GM18505 (cell line): ENCODE results near the gene RBM12.

Source experiments
- ATAC-seq: cut with Tn5 transposase; IDR thresholded peaks from one replicate; pipeline ENCODE4 v1.9.1; 2021; ENCODE audit not compliant: unreplicated experiment
- POLR2A ChIP-seq: IDR thresholded peaks from 4 replicates; pipeline ENCODE4 v1.6.1; 2011; ENCODE audit warnings: borderline replicate concordance; ENCODE audit not compliant: insufficient read depth, insufficient read length; ENCODE audit errors: extremely low read depth

Gene RBM12

DNA sequence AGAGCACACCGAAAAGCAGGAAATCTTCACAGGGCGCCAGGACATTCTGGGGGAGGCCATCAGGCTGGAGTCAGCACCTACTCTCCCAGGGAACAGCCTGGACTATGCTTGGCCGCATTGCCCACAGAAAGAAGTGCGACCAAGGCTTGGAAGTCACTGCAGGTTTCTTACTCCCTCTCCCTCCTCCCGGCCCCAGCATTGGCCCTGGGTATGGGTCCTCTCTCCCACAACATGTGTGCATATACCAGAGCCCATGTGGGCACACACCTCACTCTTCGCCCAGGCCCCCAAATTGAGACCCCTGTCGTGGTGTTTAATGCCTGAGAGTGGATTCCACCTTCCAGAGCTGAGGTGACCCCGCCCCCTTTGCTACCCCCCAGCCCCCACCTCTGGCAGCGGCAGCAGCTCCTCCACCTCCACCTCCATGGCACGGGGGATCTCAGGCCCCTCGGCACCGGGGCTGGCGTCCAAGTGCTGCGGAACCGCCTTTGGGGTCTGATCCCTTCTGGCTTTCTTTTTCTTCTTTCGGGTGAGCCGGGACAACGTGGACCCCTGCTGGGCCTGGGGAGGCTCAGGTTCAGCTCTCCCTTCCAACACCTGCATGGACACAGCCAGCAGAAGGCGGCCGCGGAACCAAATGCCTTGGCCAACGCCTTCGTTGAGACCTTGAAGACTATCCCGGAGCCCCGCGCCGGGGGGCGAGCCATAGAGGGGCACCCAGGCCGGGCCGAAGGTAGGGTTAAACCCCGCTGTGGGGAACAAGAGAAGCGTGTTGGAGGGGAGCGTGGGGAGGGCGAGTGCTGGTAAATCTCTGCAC, 64.3 kb downstream of the RBM12 start:
- no peak for ATAC-seq
- TF ChIP-seq POLR2A = no peak

DNA sequence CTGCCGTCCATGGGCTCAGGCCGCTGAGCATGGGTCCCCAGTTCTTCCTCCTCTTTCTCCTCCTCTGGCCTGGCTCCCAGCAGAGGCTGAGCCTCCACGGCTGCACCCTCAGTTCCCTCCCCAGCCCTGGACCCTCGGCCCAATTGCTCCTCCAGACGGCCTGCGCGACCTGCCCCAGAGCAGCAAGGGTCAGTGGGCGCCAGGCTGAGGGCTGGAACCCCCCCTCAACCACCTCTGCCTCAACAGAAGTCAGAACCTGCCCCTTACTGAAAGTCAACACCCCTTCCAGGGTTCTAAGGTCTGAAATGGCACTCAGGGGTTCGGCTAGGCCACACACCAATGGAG, 65.0 kb downstream of the RBM12 start:
- ATAC-seq = no peak
- no peak for TF ChIP-seq POLR2A
